Stimulated activated effector memory CD8-positive, alpha-beta T cell treated with anti-CD3 and anti-CD28 coated beads, Interleukin-12 subunit alpha, Interleukin-12 subunit beta, amount 100 ng/mL, for 72 hours (primary cell): ENCODE data around the gene WDR44.

ENCODE experiments used
- ATAC-seq: fragments of 150-1000 bp; cut with Tn5 transposase; 2 replicates; pipeline ENCODE4 v1.10.0; 2021
- DNase-seq, 2 donors: peaks; one replicate each; pipeline ENCODE4 v3.0.0; 2021 to 2022; ENCODE audit warnings: low spot score in 2 of 2
- H3K27ac Mint-ChIP-seq: one replicate; pipeline ENCODE4 v1.8.0; 2022; ENCODE audit warnings: mild to moderate bottlenecking, mixed read lengths
- H3K36me3 Mint-ChIP-seq: one replicate; pipeline ENCODE4 v1.8.0; 2022; ENCODE audit warnings: mild to moderate bottlenecking, mixed read lengths
- H3K4me1 Mint-ChIP-seq: one replicate; pipeline ENCODE4 v1.8.0; 2022; ENCODE audit warnings: mixed read lengths
- H3K4me3 Mint-ChIP-seq: one replicate; pipeline ENCODE4 v1.8.0; 2022; ENCODE audit warnings: mild to moderate bottlenecking, mixed read lengths
- H3K9me3 Mint-ChIP-seq: one replicate; pipeline ENCODE4 v1.8.0; 2022; ENCODE audit warnings: mixed read lengths

Gene WDR44

DNA sequence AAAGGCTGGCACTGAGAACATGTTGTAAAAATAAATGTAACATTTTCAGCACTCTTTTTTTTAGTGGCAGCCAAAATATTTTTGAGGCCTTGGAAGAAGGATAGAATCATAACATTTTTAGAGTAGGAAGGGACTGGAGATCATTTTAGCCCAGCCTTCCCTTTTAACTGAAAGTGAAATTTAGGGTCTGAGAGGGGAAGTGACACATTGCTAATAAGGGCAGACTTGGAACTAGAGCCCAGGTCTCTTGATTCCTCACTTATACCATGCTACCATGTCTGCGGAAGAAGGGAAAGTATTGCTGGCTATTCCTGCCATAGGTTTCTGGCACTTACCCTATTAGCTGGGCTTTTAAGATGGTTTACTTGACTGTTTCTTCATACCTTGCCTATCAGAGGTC is 4.8 kb downstream of the WDR44 start:
- no peak for DNase-seq
- H3K27ac Mint-ChIP-seq, result peak overlapping the region; percentile 20
- H3K36me3 Mint-ChIP-seq, result peaks cover 7% of the 10 kb centered on the region
- peaks cover 40% of the 10 kb centered on the region for H3K4me1 Mint-ChIP-seq
- ATAC-seq, result no peak
- peak overlapping the region; percentile 7 for H3K4me3 Mint-ChIP-seq
- no peaks in the 10 kb centered on the region for H3K9me3 Mint-ChIP-seq

DNA sequence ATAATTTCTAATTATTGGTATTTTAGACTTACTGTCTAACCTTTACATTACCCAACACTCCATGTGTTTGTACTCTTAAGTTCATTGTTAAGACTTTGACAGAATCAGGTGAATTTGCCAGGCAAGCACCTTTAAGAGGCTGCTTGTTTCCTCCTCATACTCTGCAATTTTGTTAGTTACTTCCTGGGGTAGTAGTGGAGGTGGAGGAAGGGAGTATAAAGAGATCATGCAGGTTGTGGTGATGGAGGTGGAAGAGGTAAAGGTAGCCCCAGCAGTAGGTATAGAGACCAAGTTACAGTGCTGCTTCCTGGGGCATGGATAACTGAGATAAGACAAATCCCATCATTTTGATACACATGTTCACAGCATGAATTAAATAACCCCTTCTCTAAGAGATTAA is 6.7 kb downstream of the WDR44 start:
- ATAC-seq (no peak), DNase-seq (no peak)
- no peak overlapping the region for H3K4me3 Mint-ChIP-seq
- H3K4me1 Mint-ChIP-seq, result peaks cover 40% of the 10 kb centered on the region
- H3K9me3 Mint-ChIP-seq, result no peaks in the 10 kb centered on the region
- peak overlapping the region; percentile 45 for H3K27ac Mint-ChIP-seq
- no peaks in the 10 kb centered on the region for H3K36me3 Mint-ChIP-seq

DNA sequence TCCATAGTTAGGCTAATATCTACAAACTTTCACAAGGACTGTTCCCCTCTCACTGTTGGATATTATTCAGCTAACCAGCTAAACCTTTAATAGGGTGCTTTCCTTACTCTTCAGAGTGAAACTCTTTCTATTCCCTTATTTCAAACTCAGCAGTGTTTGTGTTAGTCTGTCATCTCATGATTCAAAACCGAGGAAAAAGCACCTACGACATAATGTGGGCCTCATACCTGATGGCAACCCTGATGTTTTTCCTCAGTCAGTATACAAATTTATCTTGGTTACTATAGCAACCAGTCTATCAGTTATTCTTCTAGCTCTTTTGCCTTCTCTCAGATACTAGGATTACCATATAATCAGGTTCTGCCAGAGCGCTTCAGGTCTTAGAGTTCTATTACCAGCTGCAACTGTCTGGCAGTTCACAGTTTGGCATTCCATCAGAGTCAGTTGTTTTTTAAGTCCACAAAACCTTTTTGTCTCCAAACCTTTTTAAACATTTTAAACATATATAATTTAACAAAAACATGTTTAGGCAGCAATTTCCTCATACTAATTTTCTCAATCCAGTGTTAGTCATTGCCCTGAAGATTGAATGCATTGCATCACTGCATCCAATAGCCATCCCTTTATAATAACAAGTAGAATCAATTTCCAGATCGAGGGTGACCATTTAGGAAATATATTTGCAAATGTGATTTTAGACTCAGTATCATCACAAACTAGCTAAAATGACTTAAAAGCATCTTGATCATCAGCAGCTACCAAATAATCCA is 7.4 kb downstream of the WDR44 start:
- peak overlapping the region; percentile 45 for H3K27ac Mint-ChIP-seq
- H3K36me3 Mint-ChIP-seq, result no peaks in the 10 kb centered on the region
- ATAC-seq (peak; percentile 79), DNase-seq (no peak)
- H3K4me3 Mint-ChIP-seq, result no peak overlapping the region
- peaks cover 34% of the 10 kb centered on the region for H3K4me1 Mint-ChIP-seq
- no peaks in the 10 kb centered on the region for H3K9me3 Mint-ChIP-seq

DNA sequence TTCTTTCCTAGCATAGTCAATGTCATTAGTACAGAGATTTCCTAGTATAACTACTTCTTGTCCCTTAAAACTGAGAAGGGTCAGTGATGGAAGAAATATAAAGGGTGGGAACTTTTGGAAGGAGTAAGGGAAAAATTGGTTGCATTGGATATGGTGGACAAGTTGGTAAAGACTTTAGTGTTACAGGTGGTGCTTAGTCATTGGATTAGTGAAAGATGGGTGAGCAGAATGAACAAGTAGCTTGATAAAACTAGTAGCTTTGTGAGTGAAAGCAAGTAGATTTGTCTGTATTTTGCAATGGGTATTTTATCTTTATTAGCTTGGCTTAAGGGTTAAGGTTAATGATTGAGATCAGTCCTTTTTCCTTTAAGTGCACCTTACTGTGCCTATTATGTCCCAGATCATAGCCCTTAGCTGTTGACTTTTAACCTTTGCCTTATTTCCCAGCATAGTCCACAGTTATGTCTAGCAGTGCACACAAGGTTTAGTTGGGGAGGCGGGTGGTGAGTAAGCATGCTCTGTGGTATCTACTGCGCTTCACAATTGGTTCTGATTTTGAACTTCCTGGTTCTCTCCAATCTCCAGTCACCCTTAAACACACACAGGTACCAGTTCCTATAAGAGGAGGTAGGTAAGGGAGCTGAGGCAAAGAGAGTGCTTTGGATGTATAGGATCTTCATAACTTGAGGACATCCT is 9.5 kb downstream of the WDR44 start:
- peaks cover 23% of the 10 kb centered on the region for H3K4me1 Mint-ChIP-seq
- no peak overlapping the region for H3K4me3 Mint-ChIP-seq
- no peak for DNase-seq
- H3K36me3 Mint-ChIP-seq, result no peaks in the 10 kb centered on the region
- H3K9me3 Mint-ChIP-seq, result no peaks in the 10 kb centered on the region
- no peak overlapping the region for H3K27ac Mint-ChIP-seq
- peak; percentile 76 for ATAC-seq

DNA sequence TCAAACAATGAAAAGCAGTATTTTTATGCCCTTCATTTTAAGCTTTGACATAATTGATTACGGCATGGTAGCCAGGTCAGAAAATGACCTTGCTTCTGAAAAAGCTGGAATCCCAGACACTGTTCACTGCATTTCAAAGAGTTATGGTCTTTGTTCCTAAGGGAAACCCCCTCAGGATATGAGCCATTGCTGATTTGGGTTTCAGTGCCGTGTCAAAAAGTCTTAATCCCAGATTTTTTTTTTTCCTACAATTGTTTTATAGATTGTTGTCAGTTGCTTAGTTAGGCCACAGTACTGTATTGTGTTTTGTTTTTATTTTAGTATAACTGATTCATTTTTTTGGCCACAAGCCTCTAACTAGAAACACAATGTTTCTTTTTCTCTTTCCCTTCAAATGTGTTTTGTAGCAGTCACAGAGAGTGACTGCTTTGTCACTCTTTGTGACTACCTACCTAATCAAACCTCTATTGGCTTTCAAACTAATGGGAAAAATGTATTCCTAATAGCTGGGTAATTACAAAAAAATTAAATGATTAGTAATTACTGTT is 10.3 kb downstream of the WDR44 start:
- no peak overlapping the region for H3K27ac Mint-ChIP-seq
- ATAC-seq (no peak), DNase-seq (no peak)
- H3K9me3 Mint-ChIP-seq, result no peaks in the 10 kb centered on the region
- H3K4me3 Mint-ChIP-seq, result no peak overlapping the region
- no peaks in the 10 kb centered on the region for H3K36me3 Mint-ChIP-seq
- H3K4me1 Mint-ChIP-seq, result peaks cover 23% of the 10 kb centered on the region

DNA sequence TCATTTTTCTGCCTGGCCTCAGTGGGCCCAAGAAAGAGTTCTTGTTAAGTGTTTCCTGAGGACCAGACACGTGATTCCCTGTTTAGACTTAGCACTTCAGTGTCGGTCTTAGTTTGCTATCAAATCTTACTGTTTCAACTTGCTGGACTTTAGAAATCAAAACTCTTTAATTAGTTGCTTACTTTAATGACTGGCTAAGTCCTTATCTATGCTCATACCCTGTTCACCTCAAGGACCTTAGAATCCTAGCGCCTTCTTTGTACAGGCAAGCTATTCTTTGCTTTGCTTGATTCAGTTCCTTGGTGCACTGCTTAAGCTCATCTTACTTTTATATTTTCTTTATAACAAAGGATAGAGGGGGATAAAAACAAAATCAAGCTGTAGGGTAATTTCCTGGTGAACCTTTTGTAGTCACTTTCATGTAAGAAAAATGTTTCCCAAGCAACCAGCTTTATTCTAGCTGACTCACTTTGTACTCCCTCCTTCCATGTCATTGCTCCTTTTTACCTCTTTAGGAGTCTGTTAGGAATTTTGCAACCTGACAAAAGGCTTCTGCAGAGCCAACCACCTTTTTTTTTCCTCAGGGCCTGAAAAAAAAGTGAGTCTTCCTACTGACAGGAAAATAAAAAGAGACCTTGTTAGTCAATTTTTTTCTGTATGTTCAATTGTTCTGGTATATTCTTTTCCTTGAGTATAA is 14.7 kb downstream of the WDR44 start:
- Mint-ChIP-seq H3K4me3 (no peak overlapping the region), H3K4me1 (peaks cover 13% of the 10 kb centered on the region), H3K9me3 (no peaks in the 10 kb centered on the region), H3K27ac (no peak overlapping the region), H3K36me3 (no peaks in the 10 kb centered on the region)
- ATAC-seq (no peak), DNase-seq (no peak)

DNA sequence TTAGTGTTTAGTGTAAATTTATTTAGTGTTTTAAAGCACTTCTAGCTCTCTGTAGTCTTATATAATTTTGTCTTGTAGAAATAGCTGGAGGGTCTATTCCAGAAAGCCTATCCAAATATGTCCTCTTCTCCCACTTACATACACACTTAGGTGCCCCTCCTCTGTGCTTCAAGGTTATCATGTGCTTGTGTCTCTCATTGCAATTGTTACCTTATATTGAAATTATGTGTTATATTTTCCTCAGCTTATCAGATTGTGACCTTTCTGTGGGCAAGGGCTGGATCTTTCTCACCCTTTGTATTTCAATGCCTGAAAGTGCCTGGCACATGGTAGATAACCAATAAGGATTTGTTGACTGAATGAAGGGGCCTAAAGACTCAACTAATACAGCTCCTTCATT is 18.4 kb downstream of the WDR44 start:
- no peak overlapping the region for H3K4me3 Mint-ChIP-seq
- H3K4me1 Mint-ChIP-seq, result peaks cover 11% of the 10 kb centered on the region
- no peaks in the 10 kb centered on the region for H3K36me3 Mint-ChIP-seq
- no peak overlapping the region for H3K27ac Mint-ChIP-seq
- DNase-seq (no peak), ATAC-seq (no peak)
- no peaks in the 10 kb centered on the region for H3K9me3 Mint-ChIP-seq

DNA sequence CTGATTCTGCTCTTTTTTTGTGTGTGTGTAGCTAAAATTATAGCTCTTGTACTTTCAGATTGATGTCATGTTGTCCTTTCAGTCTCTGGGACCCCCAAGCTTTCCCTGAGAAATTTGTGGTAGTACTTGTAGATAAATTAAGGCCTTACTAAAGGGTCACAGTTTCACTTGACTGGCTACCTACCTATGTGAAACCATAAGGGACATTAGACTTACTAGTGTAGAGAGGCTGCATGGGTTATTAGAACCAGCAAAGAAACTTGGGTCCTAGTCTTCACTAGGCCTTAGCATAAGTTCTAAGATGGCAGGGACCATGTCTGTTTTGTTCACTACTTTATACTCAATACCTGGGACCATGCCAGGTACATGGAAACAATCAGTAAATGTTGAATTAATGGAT is 21.4 kb downstream of the WDR44 start:
- no peak overlapping the region for H3K4me3 Mint-ChIP-seq
- no peak for ATAC-seq

DNA sequence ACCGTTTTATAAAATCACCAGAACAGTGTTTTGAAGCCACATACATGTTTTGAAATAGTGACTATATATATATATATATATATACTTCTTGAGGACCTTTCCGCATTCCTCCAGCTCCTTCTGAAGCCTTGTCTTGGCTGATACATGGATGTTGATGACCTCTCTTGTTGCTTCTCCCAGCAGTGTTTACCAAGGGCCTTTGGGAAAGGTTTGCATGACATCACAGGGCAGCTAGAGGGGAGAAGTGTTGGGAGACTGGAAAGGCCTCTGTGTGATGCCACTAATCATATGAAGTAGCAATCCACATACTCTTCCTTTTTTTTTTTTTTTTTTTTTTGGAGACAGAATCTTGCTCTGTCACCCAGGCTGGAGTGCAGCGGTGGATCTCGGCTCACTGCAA is 22.5 kb downstream of the WDR44 start:
- Mint-ChIP-seq H3K27ac (no peak overlapping the region), H3K36me3 (no peaks in the 10 kb centered on the region), H3K9me3 (no peaks in the 10 kb centered on the region), H3K4me3 (no peak overlapping the region), H3K4me1 (peaks cover 17% of the 10 kb centered on the region)
- DNase-seq (no peak), ATAC-seq (no peak)

More for the DNA sequence above, 21.4 kb downstream of the WDR44 start:
- DNase-seq, result no peak
- Mint-ChIP-seq H3K36me3 (no peaks in the 10 kb centered on the region), H3K27ac (no peak overlapping the region), H3K4me1 (peaks cover 17% of the 10 kb centered on the region), H3K9me3 (no peaks in the 10 kb centered on the region)

DNA sequence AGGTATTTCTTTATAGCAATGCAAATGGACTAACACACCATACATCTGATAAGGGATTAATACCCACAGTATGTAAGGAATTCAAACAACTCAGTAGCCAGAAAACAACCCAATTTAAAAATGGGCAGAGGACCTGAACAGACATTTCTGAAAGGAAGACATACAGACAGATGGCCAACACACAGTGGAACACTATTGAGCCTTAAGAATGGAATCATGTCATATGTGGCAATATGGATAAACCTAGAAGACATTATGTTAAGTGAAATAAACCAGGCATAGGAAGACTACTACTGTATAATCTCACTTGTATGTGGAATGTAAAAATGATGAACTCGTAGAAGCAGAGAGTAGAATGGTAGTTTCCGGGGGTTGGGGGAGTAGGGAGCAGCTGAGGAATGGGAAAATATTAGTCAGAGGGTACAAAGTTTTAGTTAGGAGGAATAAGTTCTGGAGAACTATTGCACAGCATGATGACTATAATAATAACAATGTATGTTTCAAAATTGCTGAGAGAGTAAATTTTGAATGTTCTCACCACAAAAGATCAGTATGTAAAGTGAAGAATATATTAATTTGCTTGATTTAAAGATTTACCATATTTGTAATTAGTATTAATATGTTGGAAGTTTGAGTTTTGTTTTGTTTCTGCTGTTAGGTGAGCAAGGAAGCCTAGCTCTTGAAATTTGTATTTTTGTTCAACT is 25.2 kb downstream of the WDR44 start:
- H3K36me3 Mint-ChIP-seq, result no peaks in the 10 kb centered on the region
- H3K9me3 Mint-ChIP-seq, result no peaks in the 10 kb centered on the region
- H3K27ac Mint-ChIP-seq, result no peak overlapping the region
- H3K4me3 Mint-ChIP-seq, result no peak overlapping the region
- ATAC-seq, result no peak
- H3K4me1 Mint-ChIP-seq, result peaks cover 6% of the 10 kb centered on the region
- DNase-seq, result no peak

DNA sequence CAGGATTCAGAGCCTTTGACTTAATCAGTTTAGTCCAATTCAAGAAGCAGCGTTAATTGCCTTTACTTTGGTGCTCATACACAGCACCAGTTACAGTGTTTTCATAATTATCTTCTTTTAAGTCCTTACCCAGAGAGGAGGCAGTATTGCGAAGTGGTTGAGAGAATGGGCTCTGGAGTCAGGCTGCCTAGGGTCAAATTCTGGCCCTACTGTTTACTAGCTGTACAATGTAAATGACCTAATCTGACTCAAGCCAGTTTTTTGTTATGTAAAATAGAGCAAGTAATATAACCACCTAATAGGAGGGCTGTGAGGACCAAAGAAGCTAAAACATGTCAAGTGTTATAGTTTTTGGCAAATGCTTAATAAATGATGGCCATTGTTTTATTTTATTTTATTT is 27.6 kb downstream of the WDR44 start:
- peaks cover 6% of the 10 kb centered on the region for H3K4me1 Mint-ChIP-seq
- peaks cover 2% of the 10 kb centered on the region for H3K36me3 Mint-ChIP-seq
- H3K4me3 Mint-ChIP-seq, result no peak overlapping the region
- DNase-seq (no peak), ATAC-seq (no peak)
- H3K9me3 Mint-ChIP-seq, result no peaks in the 10 kb centered on the region
- H3K27ac Mint-ChIP-seq, result no peak overlapping the region

DNA sequence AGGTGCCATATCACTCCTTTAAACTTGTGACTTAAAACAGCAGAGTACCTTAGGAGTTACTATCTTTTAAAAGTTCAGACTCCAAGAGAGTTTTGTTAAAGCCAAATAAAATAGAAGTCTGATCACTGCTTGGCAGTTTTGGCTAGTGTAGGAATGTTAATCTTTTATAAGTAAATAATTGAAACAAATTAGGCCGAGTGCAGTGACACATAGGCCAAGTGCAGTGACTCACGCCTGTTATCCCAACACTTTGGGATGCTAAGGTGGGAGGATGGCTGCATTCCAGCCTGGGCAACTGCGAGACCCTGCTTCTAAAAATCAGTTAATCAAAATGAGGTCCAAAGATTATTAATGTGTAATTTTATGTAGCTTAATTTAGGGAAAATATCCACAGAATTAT is 37.2 kb downstream of the WDR44 start:
- ATAC-seq (no peak), DNase-seq (no peak)
- Mint-ChIP-seq H3K9me3 (no peaks in the 10 kb centered on the region), H3K4me3 (no peak overlapping the region), H3K27ac (no peak overlapping the region), H3K4me1 (no peaks in the 10 kb centered on the region), H3K36me3 (peaks cover 7% of the 10 kb centered on the region)

DNA sequence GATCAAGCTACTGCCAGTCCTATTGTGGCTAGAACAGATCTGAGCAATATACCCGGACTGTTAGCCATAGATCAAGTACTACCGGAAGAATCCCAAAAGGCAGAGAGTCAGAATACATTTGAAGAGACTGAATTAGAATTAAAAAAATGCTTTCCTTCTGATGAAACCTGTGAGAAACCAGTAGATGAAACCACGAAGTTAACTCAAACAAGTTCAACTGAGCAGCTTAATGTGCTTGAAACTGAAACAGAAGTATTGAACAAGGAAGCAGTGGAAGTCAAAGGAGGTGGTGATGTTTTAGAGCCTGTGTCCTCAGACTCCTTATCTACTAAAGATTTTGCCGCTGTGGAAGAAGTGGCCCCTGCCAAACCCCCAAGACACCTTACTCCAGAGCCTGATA is 46.8 kb downstream of the WDR44 start:
- ATAC-seq, result no peak
- H3K9me3 Mint-ChIP-seq, result no peaks in the 10 kb centered on the region
- no peak for DNase-seq
- H3K36me3 Mint-ChIP-seq, result peaks cover 56% of the 10 kb centered on the region
- no peak overlapping the region for H3K27ac Mint-ChIP-seq
- no peaks in the 10 kb centered on the region for H3K4me1 Mint-ChIP-seq
- H3K4me3 Mint-ChIP-seq, result no peak overlapping the region

DNA sequence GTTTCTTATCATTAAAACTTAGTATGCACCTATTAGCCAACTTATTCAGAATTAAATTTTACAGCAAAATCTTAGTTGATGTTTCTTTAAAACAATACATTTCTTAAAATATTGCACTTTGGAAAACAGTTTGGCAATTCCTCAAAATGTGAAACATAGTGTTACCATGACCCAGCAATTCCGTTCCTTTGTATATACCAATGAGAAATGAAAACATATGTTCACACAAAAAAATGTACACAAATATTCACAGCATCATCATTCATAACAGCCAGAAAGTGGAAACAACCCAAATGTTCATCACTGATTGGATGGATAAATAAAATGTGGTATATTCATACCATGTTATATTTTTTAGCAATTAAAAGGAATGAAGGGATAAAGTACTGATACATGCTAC is 50.2 kb downstream of the WDR44 start:
- Mint-ChIP-seq H3K4me1 (no peaks in the 10 kb centered on the region), H3K9me3 (no peaks in the 10 kb centered on the region), H3K27ac (no peak overlapping the region), H3K4me3 (no peak overlapping the region), H3K36me3 (peaks cover 71% of the 10 kb centered on the region)
- ATAC-seq, result no peak
- DNase-seq, result no peak

DNA sequence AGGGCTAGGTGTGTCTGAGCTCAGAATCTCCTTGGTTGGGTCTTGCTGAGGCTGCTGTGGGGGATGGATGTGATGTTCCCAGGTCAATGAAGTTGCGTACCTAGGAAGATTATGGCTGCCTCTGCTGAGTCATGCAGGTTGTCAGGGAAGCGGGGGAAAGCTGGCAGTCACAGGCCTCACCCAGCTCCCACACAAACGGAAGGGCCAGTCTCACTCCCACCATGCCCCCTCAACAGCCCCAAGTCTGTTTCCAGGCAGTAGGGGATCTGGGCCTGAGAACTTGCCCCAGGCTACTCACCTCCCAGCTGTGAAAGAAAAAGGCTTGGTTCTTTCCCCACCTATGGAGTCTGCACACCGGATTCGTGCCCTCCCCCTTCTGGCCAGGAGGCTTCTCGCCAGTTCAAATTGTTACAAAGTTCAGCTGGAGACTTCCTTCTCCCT is 72.9 kb downstream of the WDR44 start:
- Mint-ChIP-seq H3K27ac (no peak overlapping the region), H3K4me3 (no peak overlapping the region), H3K36me3 (peaks cover 13% of the 10 kb centered on the region), H3K4me1 (peaks cover 7% of the 10 kb centered on the region), H3K9me3 (no peaks in the 10 kb centered on the region)
- DNase-seq (no peak), ATAC-seq (no peak)
